ENCODE data around the gene SLC16A3.

Gene SLC16A3

DNA sequence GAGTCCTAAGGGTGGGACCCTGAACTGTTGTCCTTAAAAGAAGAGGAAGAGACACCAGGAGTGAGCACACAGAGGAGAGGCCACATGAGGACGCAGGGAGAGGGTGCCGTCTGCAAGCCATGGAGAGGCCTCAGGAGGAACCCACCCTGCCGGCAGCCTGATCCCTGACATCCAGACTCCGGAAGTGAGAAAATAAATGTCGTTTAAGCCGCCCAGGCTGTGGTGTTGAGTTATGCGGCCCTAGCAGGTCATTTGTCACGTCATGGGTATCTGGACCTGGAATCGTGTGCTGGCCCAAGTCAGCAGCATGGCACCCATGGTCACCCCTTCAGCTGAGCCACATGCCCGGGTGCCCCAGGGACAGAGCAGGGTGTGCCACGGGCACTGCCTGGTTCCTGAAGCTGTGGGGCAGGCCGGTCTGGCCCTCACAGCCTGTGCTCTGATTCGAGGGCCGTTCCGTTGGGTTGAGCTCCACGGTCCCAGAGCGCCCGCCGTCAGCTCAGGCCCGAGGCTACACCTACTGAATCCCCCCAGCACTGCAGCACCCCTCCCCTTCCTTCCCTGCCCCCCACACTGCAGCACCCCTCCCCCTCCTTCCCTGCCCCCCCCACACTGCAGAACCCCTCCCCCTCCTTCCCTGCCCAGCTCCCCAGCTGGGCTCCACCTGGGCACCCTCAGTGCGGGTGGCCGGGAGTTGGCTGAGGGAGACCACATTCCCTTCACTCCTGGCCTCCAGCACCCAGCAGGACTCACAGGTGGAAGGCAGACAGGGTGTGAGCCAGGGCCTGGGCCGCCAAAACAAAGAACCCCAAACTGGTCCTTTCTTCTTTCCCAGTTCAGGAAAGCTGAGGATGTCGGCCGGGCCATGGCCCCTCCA is 13.5 kb upstream of the SLC16A3 start:
- TF ChIP-seq CTCF (IDR thresholded peaks at IDR 0.05; ENCODE audit: low read length, missing control alignments): no peak
- no peak overlapping the region for H3K4me3 ChIP-seq (replicated peaks; ENCODE audit: low read depth, low read length)
- no peak for DNase-seq (ENCODE audit: low read depth)

DNA sequence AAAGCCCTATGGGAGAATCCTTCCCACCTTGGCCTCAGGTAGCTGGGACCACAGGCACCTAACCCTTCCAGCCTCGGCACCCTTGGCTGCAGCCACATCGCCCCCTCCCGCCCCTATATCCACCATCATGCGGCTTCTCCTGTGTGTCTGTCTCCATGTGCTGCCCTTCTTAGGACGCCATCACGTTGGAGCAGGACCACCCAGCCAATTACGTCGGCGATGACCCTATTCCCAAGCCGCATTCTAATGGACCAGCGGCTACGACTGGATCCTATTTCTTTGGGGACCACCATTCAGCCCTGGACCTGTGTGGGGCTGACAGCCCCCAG is 12.9 kb upstream of the SLC16A3 start:
- no peak for TF ChIP-seq CTCF (IDR thresholded peaks at IDR 0.05; ENCODE audit: low read length, missing control alignments)
- no peak overlapping the region for H3K4me3 ChIP-seq (replicated peaks; ENCODE audit: low read depth, low read length)
- no peak for DNase-seq (ENCODE audit: low read depth)

- DNase-seq (ENCODE audit: low read depth): peak; percentile 78
- no peak for TF ChIP-seq CTCF (IDR thresholded peaks at IDR 0.05; ENCODE audit: low read length, missing control alignments)
- H3K4me3 ChIP-seq (replicated peaks; ENCODE audit: low read depth, low read length): no peak overlapping the region
Measured at GRCh38 chr17:82216301-82217119, 12.3 kb upstream of the SLC16A3 start.

DNA sequence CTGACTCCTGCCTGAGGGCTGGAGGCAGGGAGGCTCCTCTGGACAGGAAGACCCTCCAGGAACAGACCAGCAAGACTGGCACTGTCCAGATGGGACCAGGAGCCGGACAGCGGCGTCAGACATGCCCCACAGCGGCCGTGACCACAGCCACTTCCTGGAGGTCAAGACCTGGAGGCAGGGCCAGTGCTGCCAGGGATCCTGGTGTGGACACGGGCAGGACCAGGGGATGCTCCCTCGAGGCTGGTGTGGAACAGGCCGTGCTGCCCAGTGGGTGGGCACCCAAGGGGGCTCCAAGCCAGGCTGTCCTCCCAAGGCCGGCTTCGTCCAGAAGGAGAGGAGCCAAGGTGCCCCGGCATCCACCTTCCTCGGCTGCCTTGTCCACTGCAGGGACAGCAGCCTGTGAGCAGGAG is 11.7 kb upstream of the SLC16A3 start:
- DNase-seq (ENCODE audit: low read depth): no peak
- no peak overlapping the region for H3K4me3 ChIP-seq (replicated peaks; ENCODE audit: low read depth, low read length)
- TF ChIP-seq CTCF (IDR thresholded peaks at IDR 0.05; ENCODE audit: low read length, missing control alignments): no peak

GRCh38 chr17:82217530-82218204 is 11.2 kb upstream of the SLC16A3 start:
- TF ChIP-seq CTCF (IDR thresholded peaks at IDR 0.05; ENCODE audit: low read length, missing control alignments): no peak
- no peak overlapping the region for H3K4me3 ChIP-seq (replicated peaks; ENCODE audit: low read depth, low read length)
- DNase-seq (ENCODE audit: low read depth): peak; percentile 92

- DNase-seq (ENCODE audit: low read depth): no peak
- H3K4me3 ChIP-seq (replicated peaks; ENCODE audit: low read depth, low read length): no peak overlapping the region
- TF ChIP-seq CTCF (IDR thresholded peaks at IDR 0.05; ENCODE audit: low read length, missing control alignments): no peak
Measured at GRCh38 chr17:82218349-82219075, 10.3 kb upstream of the SLC16A3 start.

Measured in fibroblast of pulmonary artery (primary cell).